Stimulated activated CD8-positive, alpha-beta memory T cell treated with anti-CD3 and anti-CD28 coated beads, Interleukin-12 subunit alpha, Interleukin-12 subunit beta, amount 100 ng/mL, for 4 hours (primary cell): ENCODE measurements around the gene PLA2G4E.

Experiments
- DNase-seq: peaks from one replicate; pipeline ENCODE4 v3.0.0-alpha.2; 2020; ENCODE audit warnings: low read depth

PLA2G4E gene

GRCh38 chr15:41955807-41956525, 64.9 kb downstream of the PLA2G4E start:
- DNase-seq = no peak

GRCh38 chr15:41955100-41955499, 65.7 kb downstream of the PLA2G4E start:
- no peak for DNase-seq

- DNase-seq = no peak
These were observed 66.8 kb downstream of the PLA2G4E start for GRCh38 chr15:41954036-41954435.

- DNase-seq = no peak
These were observed 68.8 kb downstream of the PLA2G4E start for GRCh38 chr15:41952013-41952563.

- no peak for DNase-seq
These were observed 69.3 kb downstream of the PLA2G4E start for GRCh38 chr15:41951571-41951970.

- no peak for DNase-seq
These were observed 70.4 kb downstream of the PLA2G4E start for GRCh38 chr15:41950489-41950888.

GRCh38 chr15:41950127-41950483, 70.7 kb downstream of the PLA2G4E start:
- no peak for DNase-seq

GRCh38 chr15:41949401-41950126, 71.3 kb downstream of the PLA2G4E start:
- no peak for DNase-seq

- DNase-seq = no peak
These were observed 72.4 kb downstream of the PLA2G4E start for GRCh38 chr15:41948490-41948889.

- DNase-seq = no peak
These were observed 73.9 kb downstream of the PLA2G4E start for GRCh38 chr15:41946970-41947369.

- DNase-seq = no peak
These were observed 75.1 kb downstream of the PLA2G4E start for GRCh38 chr15:41945731-41946130.

GRCh38 chr15:41945221-41945620, 75.6 kb downstream of the PLA2G4E start:
- DNase-seq = no peak

- DNase-seq = no peak
These were observed 76.4 kb downstream of the PLA2G4E start for GRCh38 chr15:41944313-41944940.

GRCh38 chr15:41943543-41944312, 77.1 kb downstream of the PLA2G4E start:
- no peak for DNase-seq

GRCh38 chr15:41942886-41943285, 78.0 kb downstream of the PLA2G4E start:
- DNase-seq = no peak

GRCh38 chr15:41941644-41942415, 79.0 kb downstream of the PLA2G4E start:
- DNase-seq = no peak

- peak; percentile 27 for DNase-seq
These were observed 80.4 kb downstream of the PLA2G4E start for GRCh38 chr15:41940441-41940857.

GRCh38 chr15:41939986-41940385, 80.9 kb downstream of the PLA2G4E start:
- DNase-seq = no peak

GRCh38 chr15:41937568-41937923, 83.3 kb downstream of the PLA2G4E start:
- no peak for DNase-seq

- peak; percentile 55 for DNase-seq
These were observed 83.9 kb downstream of the PLA2G4E start for GRCh38 chr15:41936649-41937567.
